ENCODE measurements around the gene BTG4.

The BTG4 gene

DNA sequence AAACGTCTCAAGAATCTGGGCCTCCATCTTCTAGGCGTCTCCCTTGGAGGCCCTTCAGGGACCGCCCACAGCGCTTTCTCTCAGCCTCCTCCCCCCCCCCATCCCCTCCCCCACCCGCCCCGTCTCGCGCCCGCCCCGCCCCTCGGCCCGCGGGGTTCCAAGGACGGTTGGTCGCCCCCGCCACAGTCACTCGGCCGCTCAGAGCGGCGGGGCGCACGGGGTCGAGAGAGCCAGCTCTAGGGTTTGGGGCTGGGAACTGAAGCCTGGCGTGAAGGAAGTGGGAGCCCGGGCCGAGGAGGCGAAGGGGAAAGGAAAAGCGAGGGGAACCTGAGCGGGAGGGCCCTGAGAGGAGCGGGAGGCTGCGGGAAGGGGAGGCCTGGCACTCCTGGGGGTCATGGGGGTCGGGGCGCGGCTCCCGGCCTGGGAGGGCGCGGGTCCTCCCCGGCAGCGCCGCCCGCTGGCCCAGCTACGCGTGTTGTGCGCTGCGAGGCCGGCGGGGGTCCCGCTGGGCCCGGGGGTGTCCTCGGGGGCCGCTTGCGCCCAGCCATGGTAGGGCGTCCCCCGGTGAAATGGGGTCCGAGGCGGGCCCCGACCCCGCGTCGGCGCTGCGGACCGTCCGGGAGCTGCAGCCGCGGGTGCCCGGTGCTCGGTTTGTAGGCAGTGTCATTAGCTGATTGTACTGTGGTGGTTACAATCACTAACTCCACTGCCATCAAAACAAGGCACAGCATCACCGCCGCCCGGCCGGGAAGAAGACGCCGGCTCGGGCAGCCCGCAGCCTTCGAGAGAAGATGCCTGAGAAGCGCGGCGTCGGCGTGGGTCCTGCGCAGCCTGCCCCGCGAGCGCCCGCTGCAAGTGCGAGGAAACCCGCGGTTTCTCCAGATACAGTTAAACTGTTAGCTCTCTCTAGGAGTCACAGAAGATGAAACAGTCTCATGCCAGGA is at the start of gene BTG4:
Gene BTG4 (minus strand): TSS at position 91 of the 944 bp plus-strand sequence. CDS start 13,610 bp downstream, outside the sequence.
- no peak for DNase-seq

DNA sequence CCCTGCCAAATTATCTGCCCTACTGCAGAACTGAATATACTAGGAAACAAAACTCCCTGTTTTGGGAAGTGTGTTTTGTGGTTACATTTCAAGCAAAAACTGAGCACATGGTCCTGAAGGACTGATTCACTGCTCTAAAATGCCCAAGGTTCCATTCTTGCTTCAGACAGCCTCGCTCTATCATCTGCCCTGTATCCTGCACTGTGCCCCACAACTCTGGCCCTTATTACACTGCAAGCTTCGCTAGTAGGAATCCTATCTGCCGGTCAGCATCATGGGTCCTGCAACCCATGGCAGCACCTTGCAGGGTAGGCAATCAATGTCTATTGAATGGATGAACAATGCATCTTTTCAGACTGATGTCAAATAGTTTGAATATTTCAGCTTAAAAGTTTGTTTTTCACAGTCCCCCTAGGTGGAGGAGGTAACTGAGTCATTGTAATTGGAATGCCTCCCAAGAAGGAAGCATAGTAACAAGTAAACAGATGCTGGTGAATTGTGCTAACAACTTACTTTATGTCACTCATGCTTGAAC is 49.7 kb upstream of the BTG4 start:
- DNase-seq: no peak

DNA sequence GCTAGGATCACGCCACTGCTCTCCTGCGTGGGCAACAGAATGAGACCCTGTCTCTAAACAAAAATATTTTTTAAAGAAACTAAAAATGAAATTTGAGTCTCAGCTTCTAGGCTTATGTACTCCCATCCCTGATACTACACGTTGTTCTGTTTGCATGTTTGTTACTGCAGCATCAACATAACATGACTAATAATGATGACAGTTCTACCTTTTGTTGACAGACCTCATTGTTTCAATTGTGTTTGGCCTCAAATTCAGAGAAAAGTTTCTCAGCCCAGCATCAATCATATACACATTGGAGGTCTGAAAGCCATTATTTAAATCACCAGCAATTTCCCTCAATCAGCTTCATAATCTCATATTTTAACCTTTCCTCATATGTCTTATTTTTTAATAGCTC is 49.1 kb upstream of the BTG4 start:
- DNase-seq: no peak

DNA sequence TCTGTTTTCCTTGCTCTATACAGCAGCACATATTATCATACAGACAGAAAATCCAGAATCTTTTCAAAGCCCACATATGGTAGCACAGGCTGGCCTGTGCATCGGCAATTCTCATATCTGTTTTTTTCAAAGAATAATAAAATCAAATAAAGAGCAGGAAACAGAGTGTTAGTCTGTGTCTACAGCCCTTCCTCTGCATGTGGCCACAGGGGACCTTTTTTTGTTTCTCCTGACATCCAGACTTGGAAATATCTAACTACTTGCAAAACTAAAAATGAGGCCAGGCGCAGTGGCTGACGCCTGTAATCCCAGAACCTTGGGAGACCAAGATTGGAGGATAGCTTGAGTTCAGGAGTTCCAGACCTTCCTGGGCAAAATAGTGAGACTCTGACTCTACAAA is 48.6 kb upstream of the BTG4 start:
- no peak for DNase-seq

DNA sequence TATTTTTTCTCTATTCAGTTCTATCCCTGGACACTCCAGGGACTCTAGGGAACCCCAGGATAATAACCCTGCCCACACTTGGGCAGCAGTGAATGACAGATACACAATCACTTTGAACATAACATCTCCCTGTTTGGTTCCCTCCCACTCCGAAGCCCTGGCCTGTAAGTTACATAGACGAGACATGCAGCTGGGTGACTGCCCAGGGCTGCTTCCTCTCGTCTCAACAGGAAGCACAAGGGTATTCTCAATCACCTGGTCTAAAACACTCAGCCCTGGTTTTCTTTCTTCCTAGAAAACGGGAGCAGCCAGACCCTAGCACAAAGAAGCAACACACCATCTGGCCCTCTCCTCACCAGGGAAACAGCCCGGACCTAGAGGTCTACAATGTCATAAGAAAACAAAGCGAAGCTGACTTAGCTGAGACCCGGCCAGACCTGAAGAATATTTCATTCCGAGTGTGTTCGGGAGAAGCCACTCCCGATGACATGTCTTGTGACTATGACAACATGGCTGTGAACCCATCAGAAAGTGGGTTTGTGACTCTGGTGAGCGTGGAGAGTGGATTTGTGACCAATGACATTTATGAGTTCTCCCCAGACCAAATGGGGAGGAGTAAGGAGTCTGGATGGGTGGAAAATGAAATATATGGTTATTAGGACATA is 47.7 kb upstream of the BTG4 start:
- no peak for DNase-seq

DNA sequence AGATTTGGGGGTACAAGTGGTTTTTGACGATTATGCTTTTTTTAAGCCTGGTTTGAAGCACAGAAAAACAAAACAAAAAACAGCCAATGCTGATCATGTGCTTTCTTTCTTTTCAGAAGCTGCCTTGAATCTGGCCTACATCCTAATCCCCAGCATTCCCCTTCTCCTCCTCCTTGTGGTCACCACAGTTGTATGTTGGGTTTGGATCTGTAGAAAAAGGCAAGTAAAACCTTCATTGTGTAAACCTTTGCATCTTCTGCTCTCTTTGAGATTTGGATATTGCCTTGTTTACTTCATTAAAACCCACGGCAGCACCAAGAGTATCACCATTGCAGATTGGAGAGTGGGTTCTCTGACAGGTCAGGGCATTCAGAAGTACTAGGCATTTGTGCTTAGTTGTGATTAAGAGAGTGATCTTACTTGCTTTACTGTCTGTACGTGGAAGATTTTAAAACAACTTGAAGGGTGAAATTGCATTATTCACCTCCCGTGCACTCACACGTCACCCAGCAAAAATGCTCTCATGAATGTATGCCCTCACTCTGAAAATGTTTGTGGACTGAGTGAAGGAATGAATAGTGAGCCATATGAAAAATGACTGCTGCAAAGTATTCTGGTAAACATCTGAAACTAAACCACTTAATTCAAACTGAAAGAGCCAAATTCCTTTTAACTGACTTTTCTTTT is 45.4 kb upstream of the BTG4 start:
- DNase-seq: no peak

DNA sequence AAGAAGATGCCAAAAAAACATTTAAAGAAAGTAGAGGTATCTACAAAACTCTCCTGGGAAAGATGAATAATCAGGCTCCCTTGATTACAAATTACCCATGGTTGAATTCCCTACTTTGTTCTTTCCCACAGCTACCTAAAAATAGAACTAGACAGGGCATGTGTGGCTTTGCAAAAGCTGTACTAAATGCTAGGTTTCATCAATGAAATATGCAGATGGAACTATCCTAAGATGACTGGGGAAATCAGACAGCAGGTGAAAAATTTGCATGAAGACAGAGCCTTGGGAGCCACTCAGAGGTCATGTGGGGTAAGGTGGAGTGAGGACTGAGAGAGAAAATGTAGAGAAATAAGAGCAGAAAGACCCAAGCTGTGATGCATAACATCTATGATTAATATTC is 43.1 kb upstream of the BTG4 start:
- DNase-seq: no peak

DNA sequence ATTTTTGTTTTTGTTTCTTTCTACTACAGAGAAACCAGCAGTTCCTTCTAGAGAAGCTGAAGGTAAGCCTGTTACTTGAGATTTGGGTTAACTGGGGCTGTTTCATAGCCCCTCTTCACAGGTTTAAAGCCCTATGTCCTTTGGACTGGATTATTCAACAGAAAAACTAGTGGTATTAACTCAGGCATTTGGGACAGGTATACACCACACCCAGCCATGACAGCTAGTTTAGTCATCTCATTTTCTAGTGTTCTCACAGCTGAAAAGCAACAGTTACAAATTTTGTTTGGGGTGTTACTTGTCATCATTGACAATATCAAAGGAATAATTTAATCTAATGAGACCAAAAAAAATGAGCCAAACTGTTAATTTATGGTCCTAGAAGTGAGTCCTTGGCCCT is 42.3 kb upstream of the BTG4 start:
- no peak for DNase-seq

DNA sequence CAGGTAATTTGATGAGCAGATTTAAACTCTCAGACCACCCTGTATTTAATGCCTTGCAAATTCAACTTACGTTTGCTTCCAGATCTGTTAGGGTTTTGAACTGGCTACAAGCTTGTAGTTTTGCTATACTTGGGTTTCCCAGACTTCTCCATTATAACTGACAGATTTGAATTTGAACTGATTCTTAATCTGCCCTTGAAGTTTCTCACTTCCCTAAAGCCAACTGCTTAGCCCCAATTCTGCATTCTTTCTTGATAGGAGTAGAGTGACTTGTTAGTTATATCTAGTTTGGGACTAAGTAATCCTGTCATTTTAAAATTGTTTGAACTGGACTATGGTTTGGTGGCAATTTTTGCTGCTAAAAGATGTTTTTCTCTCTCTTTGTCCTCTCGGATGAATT is 38.1 kb upstream of the BTG4 start:
- no peak for DNase-seq

DNA sequence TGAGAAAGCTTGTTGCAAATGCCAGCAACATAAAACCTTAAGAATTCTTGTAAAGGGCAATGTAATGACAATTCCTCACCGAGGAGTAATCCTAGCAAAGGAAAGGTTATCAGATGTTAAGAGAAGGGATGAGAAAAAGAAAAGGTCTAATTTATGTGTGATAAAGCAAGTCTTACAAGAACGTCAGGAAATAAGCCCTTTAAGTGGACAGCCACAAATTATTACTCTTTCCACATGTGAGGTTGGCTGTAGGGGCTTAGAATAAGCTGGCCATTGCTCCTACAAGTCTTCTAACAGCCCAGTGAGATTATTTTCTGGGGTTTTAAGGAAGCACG is 37.6 kb upstream of the BTG4 start:
- no peak for DNase-seq

DNA sequence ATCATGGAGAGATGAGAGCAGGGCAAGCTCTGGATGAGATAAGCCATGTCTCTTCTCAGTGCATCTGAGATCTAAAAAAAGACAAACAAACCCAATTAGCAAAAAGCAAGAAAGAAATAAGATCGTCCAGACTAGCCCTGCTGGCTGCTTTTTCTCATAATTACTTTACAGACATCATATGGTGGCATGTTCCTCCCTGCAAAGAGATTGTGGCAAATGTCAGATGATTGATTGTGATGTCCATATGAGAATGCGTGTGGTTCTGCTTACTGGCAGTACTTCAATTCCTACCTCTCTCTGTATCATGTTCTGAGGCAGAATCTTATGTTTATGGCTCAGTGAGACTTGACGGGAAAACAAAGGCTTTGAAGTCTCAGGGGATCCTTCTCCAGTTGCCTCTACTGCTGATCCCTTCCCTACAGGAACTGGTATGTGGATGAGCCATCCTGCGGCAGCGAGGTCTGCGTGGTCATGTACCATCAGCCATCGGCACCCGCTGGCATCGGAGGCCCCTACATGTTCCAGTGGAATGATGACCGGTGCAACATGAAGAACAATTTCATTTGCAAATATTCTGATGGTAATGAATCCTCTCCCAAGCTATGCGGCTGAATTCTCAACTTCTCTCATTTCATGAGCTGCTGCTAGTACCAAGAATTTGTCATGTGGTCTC is 37.1 kb upstream of the BTG4 start:
- DNase-seq: no peak

DNA sequence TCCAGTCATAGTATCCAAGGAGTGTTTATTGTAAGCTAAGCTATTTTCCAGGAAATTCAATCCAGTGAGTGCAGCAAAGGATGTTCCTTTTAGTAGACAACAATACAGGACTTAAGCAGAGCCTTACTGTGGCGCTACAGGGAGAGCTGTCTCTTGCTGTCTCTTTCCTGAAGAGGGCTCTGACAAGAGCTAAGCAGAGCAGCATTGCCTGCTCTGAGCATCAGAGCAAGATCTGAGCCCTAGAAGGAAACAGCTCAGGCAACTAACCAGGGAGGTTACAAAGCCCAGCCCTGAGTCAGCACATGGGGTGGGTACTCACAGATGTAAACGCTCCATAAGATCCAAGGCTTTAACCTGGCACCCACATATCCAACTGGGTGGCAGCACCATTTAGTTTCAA is 36.3 kb upstream of the BTG4 start:
- DNase-seq: no peak

DNA sequence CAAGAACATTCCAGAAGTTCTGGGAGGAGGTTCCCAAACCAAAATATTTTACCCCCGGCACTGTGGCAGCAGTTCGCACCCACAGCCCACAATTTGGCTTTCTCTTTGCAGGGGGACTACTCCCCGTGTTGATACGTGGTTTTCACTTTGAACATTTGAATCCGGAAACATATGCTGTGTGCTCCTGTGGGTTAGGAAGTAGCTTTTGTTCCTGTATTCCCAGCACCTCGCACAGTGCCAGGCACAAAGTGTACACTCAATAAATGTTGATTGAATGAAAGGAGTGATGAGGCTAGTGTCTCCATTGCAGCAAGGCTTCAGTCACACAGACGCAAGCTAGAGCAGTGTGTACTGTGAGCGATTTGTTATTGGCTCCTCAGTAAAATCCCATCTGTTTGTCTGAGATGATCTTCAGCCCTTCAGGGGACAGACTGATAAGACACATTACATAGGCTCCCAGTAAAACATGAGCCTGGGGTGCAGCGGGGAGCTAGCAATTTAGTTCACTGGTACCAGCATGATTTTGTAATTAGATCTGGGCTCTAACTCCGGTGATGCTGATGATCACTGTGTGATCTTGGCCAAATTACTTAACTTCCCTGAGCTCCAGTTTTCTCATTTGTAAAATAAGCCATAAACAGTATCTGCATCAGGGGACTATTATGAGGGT is 30.6 kb upstream of the BTG4 start:
- no peak for DNase-seq

DNA sequence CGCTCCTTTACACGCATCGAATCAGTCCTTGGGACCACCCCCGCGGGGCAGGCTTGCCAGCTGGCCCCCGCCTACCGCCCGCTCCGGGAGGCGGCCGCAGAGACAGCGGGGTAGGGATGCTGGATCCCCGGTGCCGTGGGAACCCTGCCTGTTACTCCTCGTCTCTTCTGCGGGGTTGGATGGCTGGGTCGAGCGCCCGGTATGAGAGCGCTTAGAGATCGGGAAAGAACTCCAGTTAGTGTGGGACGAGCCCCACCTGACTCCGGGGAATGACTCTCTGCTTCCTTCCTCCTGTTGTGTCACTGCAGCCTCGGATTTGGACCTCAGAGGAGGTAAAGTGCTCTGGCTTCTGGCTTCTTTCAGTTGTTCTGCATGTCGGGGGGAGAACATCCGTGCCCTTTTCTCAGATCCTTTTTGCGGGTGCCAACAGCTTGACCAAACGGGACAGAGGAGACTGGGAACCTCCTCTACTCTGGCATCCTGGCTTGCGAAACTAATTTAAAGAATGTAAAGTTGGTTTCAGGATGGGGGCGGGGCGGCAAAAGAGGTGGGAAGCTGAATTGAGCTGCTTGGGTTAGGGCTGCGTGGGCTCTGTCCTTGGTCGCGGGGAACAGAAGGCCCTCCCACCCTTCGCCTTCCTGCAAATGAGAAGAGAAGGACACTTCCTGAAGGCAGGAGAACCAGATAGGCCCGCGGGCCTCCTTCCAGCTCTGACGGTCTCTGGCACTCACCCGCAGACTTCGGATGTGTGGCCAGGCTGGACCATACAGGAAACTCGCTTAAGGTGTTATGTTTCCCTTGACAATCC is 29.3 kb upstream of the BTG4 start:
- DNase-seq: no peak

DNA sequence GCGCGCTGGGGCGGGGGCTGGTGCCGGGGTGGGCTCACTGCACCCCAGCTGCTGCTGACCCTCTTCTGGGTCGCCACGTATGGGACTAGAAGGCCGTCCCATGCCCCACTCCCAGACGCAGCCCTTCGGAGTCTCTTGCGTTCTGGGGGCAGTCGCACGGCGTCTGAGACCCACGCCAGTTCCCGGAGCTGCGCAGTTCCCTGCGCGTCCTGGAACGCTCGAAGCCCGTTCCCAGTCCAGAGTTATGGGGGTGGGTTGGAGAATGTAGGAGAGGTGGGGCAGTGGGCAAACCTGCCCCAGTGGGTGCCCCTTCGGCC is 28.7 kb upstream of the BTG4 start:
- no peak for DNase-seq

DNA sequence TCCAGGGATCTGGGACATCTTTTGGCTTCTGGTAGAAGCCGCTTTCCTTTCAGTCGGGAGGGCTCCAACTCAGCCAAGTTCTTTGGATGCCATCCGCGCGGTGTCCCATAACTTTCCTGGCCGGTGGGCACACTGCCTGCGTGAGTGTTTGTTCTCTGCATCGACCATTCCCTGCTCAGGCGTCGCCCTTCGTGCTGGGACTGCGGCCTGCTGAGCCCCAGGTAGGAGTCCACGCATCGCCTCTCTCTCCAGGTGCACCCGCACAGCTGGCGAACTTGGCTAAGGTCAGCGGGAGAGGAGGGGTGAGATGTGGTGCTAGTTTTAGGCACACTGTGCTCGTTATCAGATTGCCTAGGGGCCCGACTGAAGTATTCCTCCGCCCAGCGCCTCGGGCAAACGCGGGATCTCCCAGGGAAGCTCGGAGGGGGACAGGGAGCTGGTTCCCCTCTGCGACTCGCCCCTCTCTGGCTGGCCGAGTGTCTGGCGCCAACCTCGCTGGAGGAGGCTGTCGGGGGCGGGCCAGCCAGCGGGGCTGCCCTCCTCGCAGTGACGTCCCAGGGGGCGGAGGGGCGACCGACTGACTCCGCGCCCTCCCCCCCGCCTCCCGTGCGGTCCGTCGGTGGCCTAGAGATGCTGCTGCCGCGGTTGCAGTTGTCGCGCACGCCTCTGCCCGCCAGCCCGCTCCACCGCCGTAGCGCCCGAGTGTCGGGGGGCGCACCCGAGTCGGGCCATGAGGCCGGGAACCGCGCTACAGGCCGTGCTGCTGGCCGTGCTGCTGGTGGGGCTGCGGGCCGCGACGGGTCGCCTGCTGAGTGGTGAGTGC is 28.1 kb upstream of the BTG4 start, which contains the start of gene LAYN:
Gene LAYN (plus strand): TSS at position 607 of the 823 bp plus-strand sequence. CDS start 124 bp downstream, at position 731.
- DNase-seq: no peak

DNA sequence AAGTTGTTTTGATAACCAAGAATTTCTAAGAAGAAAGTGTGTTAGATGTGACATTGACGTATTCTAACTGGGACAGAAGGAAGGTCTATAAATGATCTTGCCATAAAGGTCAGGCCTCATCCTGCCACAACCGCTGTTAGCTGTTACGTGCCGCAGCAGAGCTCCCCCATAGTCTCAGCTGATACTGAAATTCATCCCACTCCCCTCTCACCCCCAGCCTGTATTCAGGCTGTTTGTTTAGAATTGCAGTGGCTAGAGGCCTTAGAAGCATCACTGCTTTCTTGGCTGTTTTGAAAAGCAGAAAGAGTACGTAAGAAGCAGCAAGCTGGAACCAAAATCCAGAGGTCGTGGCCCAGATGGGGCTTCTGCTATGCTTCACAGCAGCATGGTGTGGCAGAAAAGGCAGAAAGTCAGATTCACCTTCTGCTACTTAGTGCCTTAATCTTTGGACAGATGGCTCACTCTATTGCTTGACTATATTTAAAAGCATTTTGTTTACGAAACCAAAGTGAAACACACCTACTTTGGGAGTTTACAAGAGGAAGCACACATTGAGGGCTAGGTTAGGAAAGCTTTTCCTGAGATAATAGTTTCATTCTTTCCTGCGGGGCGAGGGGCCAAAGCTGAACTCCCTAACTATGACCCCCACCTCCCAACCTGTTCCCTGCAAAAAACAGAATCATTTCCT is 27.4 kb upstream of the BTG4 start:
- no peak for DNase-seq

DNA sequence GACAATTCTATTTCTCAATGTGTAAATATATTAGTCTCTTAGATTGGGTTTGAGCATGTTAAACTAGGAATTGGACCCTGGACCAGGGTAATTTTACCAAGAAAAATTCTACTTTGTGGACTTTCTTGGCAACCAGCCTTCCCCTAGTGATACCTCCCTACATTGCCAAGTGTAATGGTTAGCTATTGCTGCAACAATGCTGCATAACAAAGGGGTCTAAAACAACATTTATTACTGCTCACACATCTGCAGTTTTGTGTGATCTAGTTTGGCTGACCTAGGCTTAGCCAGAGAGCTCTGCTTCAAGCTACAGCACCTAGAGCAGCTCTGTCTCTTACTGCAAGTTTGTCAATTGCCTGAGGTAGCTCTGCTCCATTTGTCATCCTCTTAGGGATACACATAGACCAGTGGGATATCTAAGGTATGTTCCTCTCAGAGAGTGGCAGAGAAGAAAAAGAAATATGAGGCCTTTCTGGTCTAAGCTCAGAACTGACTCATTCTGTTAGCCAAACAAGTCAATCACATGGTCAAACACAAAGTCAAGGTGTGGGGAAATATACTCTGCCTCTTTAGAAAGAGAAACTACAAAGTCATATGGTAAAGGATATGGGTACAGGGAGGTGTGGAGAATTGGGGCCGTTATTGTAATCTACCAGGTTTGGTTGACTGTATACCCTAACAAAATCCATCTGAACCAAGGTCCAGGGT is 26.4 kb upstream of the BTG4 start:
- no peak for DNase-seq

DNA sequence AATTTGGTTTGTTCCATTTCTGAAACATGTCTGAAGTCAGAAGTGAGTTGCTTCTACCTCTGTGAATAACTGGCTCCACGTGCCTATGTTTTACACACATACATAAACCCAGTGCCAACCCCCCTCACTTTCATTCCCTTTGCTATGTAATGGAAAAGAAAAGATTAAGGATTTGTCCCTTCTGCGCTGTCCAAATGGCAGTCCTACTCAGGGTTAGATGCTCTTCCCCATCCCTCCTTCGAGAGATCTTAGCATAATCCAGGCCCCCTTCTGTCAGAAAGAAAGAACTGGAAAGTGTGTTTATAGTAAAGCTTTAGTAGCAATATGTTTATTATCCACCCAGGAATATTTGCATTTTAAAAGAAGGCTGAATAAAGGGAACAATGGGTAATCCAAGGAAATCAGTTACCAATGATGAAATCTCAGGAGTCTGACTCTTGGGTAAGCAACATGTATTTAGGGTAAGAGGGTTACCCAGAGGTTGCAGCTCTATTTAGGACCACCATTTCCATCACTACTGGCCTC is 25.2 kb upstream of the BTG4 start:
- DNase-seq: no peak

Data from NCI-H748 treated with DMSO at 0.1 percent for 48 hours (cell line).